ENCODE results near the gene ENDOV.

The ENDOV gene

DNA sequence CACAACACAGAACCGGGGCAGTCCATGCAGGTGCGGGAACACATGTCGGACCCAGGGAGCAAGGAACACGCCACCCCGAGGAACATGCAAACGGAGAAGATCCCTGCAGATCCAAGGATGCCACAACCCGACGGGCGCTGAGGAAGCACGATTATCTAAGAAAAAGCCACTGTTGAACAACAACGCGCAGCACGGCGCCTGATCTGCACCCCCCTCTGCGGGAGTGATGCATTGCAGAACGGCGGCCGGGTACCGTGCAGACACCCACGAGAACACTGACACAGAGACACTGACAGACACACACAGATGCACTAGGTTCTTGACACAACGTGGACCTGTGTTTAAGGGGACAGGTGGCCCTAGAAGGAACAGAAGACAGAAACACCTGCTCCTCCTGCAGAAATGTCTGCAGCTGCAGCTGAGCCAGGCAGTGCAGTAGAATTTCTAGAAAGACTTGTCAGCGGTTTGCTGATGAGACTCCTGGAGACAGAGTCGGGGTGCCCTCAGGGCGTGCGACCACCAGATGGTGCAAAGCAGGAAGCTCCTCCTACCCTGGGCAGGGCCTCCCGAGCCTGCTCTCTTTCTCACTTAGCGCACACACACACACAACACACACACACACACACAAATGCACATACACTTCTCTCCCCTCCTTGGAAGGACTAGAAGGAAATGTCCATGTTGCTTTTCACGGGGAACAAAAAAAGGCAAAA lies 54.0 kb downstream of the ENDOV start:
- TF ChIP-seq, protein P1, sequence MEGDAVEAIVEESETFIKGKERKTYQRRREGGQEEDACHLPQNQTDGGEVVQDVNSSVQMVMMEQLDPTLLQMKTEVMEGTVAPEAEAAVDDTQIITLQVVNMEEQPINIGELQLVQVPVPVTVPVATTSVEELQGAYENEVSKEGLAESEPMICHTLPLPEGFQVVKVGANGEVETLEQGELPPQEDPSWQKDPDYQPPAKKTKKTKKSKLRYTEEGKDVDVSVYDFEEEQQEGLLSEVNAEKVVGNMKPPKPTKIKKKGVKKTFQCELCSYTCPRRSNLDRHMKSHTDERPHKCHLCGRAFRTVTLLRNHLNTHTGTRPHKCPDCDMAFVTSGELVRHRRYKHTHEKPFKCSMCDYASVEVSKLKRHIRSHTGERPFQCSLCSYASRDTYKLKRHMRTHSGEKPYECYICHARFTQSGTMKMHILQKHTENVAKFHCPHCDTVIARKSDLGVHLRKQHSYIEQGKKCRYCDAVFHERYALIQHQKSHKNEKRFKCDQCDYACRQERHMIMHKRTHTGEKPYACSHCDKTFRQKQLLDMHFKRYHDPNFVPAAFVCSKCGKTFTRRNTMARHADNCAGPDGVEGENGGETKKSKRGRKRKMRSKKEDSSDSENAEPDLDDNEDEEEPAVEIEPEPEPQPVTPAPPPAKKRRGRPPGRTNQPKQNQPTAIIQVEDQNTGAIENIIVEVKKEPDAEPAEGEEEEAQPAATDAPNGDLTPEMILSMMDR (conservative IDR thresholded peaks at IDR 0.05) = no peak
- H3K27ac ChIP-seq = no peak overlapping the region

DNA sequence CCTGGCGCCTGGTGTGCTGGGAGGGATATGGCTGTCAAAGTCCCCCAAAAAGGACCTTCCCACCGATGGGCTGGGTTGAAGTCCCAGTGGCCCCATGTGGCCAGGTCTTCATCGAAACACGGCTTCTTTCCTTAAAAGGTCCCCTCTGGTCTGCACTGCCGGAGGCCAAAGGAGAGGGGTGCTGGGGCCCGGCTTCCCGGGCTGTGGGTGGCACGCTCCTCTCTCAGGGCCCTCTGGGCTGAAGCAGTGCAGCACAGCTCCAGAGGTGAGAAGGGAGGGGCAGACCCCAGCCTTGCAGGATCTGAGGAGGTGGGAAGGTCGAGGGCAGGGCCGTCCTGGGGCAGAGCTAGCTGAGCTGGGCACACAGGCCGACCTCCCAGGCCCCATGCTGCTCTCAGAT lies 54.7 kb downstream of the ENDOV start:
- H3K27ac ChIP-seq = no peak overlapping the region
- TF ChIP-seq, protein P1 (conservative IDR thresholded peaks at IDR 0.05) = no peak

DNA sequence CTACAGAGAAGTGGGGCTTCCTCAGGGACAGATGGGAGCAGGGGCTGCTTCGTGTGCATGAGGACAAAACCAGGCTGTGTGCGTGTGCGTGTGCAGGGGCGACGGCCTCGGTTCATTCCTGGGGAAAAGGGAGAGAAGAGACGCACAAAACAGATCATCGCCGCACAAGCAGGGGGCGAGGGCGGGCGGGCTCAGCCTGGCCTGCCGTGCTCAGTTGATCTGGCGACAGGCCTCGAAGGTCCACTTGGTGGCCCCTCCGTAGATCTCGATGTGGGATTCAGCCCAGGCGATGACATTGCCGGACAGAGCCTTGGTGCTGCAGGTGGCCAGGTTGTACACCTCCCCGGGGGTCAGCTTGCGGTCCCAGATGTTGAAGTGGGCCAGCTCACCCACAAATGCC lies 55.6 kb downstream of the ENDOV start:
- H3K27ac ChIP-seq = no peak overlapping the region
- TF ChIP-seq, protein P1 (conservative IDR thresholded peaks at IDR 0.05) = no peak

DNA sequence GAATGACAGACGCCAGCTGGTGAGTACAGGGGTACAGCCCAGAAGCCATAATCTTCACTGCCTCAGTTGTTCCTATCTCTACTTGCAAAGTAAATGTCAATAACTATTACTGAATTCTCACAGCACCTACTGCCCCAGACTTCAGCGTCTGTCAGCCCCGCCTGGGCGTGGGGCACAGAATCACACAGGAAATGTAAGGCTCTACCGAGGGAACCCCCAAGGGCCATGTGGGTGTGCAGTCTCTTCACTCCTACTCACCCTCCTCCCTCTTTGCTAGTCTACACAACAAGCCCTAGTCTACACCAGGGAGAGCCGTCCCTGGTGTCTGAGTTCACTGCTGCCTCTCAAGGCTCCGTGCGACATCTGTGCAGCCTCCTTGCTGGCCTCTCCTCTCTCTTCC lies 57.0 kb downstream of the ENDOV start:
- no peak overlapping the region for H3K27ac ChIP-seq
- TF ChIP-seq, protein P1 (conservative IDR thresholded peaks at IDR 0.05) = no peak

DNA sequence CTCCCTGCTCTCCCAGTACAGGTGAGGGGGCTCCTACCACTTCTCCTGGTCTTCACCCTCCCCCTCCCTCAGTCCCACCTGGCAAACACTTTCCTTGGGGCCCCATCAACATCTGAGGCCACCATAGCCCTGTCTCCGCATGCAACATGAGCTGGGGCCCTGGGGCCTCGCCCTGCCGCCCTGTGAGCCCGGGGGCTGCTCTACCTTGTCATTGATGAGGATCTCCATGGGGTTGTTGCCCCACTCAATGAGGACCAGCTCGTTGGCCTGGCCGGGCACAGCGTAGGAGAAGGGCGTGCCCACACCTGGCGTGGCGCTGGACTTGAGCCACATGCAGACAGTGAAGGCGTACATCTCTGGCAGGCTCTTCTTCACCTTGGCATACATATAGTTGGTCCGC lies 58.0 kb downstream of the ENDOV start:
- no peak overlapping the region for H3K27ac ChIP-seq
- TF ChIP-seq, protein P1 (conservative IDR thresholded peaks at IDR 0.05) = no peak

DNA sequence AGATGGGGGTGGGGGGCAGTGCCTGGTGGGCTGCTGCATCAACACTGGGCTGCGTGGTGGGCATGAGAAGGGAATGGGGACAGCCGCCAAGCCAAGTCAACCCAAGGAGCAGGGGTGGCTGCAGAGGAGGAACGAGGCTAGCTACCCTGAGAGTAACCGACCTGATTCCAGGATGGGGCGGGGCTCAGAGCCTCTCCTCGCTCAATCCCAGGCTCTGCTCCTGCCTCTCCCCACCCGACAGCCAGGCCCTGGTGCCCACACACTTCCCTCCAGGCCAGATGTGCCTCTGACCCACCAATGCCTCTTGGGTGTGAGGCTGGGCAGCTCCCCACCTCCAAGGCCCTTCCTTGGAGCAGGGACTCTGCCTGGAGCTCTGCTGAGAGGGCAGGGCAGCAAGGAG lies 58.7 kb downstream of the ENDOV start:
- TF ChIP-seq, protein P1 (conservative IDR thresholded peaks at IDR 0.05) = no peak
- peak overlapping the region; percentile 60; the same call in 1 of the 2 replicates for H3K27ac ChIP-seq

DNA sequence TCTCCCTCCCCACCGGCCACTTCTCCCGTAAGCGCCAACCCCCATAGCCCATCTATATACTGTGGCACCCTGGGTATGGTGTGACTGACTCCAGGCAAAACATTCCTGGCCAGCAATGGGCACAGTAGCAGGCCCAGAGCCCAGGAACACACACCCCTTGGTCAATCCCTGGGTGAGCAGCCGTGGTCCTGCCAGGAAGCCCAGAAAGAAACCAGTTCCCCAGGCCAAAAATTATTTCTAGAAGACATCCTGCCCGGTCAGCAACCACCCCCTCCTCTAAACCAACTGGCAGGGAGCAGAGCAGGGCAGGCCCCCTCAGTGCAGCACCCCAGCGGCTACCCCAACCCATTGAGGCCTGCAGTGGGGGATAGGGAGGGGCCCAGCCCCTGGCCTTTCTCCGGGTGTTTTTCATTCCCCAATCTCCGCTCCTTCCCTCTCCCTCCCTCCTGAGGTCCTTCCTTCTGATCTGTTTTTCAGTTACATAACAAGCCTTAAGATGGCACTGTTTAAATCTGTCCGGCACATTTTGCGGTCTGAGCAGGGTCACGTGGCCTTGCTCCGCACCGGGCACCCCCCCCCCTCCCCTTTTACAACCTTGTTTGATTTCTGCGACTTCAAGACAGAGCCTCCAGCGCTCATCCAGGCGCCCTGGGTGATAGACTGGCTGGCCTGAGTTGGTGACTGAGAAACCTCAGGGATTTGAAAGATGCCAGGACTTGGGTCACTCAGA lies 59.4 kb downstream of the ENDOV start:
- peak overlapping the region; percentile 60 for H3K27ac ChIP-seq
- TF ChIP-seq, protein P1 (conservative IDR thresholded peaks at IDR 0.05) = peak; percentile 71

All from VCaP (cell line).